Measurements from ENCODE around the gene BNIP1.

The BNIP1 gene, protein sequence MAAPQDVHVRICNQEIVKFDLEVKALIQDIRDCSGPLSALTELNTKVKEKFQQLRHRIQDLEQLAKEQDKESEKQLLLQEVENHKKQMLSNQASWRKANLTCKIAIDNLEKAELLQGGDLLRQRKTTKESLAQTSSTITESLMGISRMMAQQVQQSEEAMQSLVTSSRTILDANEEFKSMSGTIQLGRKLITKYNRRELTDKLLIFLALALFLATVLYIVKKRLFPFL

DNA sequence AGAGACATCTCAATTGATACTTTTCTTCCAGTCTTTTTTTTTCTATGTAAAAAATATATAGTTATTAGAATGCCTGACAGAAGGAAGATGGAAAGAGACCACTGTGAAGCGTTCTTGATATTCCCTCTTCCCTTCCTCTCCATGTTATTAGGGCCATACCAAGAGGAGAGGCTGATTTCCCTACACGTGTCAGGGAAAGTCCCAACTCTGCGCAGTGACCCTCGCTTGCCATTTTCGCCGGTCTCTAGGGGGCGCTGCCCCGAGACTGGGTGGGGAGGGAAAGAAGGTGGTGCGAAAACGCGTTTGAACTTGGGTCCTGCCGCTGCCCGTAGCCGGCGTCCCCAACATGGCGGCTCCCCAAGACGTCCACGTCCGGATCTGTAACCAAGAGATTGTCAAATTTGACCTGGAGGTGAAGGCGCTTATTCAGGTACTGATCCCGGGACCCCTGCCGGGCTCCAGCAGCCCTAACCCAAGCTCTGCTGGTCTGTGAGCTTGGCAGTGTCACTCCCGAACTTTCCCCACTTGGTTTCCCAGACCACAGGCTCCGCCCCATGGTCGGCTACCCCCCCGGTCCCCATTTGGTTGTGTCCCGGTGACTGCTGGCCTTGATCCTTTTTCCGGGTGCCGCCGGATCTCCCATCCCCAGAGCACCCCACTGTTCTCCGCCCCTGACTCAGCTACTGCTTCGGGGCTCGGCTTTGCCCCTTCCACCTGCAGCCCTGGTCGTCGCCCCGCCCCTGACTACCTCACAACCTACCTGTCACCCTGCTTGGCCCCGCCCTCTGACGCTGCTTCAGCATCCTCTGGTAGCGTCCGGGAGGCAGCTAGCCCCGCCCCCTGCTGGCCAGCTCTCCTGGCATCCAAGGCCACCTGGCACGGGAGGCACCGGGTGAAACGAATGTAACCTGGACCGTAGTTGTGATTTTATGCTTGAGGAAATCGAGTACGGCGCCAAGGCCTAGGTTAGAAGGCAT lies at the start of gene BNIP1:
BNIP1 (plus strand) TSS at position 332 of the 977 bp plus-strand sequence; CDS start at position 347, 15 bp downstream.
- in situ Hi-C loops (cut with HindIII; ENCODE audit: low pct_ligation_motif_present, low sequenced_read_pairs), result no loop called here
- H3K27me3 ChIP-seq (replicated peaks), result no peaks in the 10 kb centered on the region
- H3K27ac ChIP-seq, result peak within 1 kb of the TSS; percentile 90
- H3K4me3 ChIP-seq (ENCODE audit: low read depth, low read length), result peak within 1 kb of the TSS; percentile 99
- peak; percentile 99 for TF ChIP-seq CTCF (IDR thresholded peaks at IDR 0.05; ENCODE audit: low read depth, low read length, missing control alignments)
- peak; percentile 95 for DNase-seq
- peaks cover 14% of the 10 kb centered on the region for H3K36me3 ChIP-seq (replicated peaks)

GRCh38 chr5:173098787-173099186 lies 45.5 kb upstream of the BNIP1 start:
- in situ Hi-C loops (cut with HindIII; ENCODE audit: low pct_ligation_motif_present, low sequenced_read_pairs), result no loop called here
- TF ChIP-seq CTCF (IDR thresholded peaks at IDR 0.05; ENCODE audit: low read depth, low read length, missing control alignments), result no peak
- H3K27me3 ChIP-seq (replicated peaks), result no peaks in the 10 kb centered on the region
- H3K4me3 ChIP-seq (ENCODE audit: low read depth, low read length), result no peak overlapping the region
- H3K36me3 ChIP-seq (replicated peaks), result no peaks in the 10 kb centered on the region
- H3K27ac ChIP-seq, result no peak overlapping the region
- DNase-seq, result no peak

- no peaks in the 10 kb centered on the region for H3K27me3 ChIP-seq (replicated peaks)
- TF ChIP-seq CTCF (IDR thresholded peaks at IDR 0.05; ENCODE audit: low read depth, low read length, missing control alignments), result no peak
- H3K27ac ChIP-seq, result no peak overlapping the region
- H3K36me3 ChIP-seq (replicated peaks), result no peaks in the 10 kb centered on the region
- no peak overlapping the region for H3K4me3 ChIP-seq (ENCODE audit: low read depth, low read length)
- in situ Hi-C loops (cut with HindIII; ENCODE audit: low pct_ligation_motif_present, low sequenced_read_pairs), result no loop called here
- no peak for DNase-seq
These were observed 44.9 kb upstream of the BNIP1 start for GRCh38 chr5:173099461-173099860.

DNA sequence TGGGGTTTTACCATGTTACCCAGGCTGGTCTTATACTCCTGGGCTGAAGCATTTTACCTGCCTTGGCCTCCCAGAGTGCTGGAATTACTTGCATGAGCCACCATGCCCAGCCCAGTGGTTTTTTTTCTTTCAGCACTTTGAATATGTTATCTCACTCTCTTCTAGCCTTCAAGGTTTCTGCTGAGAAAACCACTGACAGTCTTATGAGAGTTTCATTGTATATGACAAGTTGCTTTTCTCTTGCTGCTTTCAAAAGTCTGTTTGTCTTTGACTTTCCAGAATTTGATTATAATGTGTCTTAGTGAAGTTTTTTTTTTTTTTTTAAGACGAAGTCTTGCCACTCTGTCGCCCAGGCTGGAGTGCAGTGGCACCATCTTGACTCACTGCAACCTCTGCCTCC lies 43.1 kb upstream of the BNIP1 start:
- no peaks in the 10 kb centered on the region for H3K27me3 ChIP-seq (replicated peaks)
- in situ Hi-C loops (cut with HindIII; ENCODE audit: low pct_ligation_motif_present, low sequenced_read_pairs), result no loop called here
- no peak for DNase-seq

DNA sequence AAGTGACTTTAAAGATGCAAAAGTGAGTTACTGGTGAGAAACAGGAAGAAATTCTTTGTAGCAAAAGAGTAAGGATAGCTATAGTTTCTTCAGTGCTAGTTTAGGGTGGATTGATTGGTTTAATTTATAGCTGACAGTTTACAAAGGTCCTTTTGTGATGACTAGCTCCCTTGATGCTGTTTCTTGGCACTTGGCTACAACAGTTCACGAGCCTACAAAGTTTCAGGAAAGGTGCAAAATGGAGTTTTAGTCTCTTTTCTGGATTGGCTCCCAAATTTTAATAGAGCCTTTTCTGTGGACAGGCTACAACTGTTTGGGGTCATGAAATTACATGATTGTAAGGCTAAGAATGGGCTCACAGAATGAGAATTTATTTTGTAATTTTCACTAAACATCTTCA lies 40.9 kb upstream of the BNIP1 start:
- in situ Hi-C loops (cut with HindIII; ENCODE audit: low pct_ligation_motif_present, low sequenced_read_pairs), result no loop called here
- Histone ChIP-seq H3K36me3 (replicated peaks) (no peaks in the 10 kb centered on the region), H3K4me3 (ENCODE audit: low read depth, low read length) (no peak overlapping the region), H3K27me3 (replicated peaks) (no peaks in the 10 kb centered on the region), H3K27ac (no peak overlapping the region)
- TF ChIP-seq CTCF (IDR thresholded peaks at IDR 0.05; ENCODE audit: low read depth, low read length, missing control alignments), result no peak
- DNase-seq, result no peak

More for the DNA sequence above, 43.1 kb upstream of the BNIP1 start:
- Histone ChIP-seq H3K4me3 (ENCODE audit: low read depth, low read length) (no peak overlapping the region), H3K27ac (no peak overlapping the region), H3K36me3 (replicated peaks) (no peaks in the 10 kb centered on the region)
- no peak for TF ChIP-seq CTCF (IDR thresholded peaks at IDR 0.05; ENCODE audit: low read depth, low read length, missing control alignments)
